Endothelial cell of umbilical vein (primary cell): ENCODE results near the gene CTPS1. TPM values are rescaled to one million over a fixed set of nuclear protein-coding genes. Genes with fewer than 3 reads are reported as not detected.

Experiments used
- BruUV-seq: library from RNA; stranded (reverse); fragments of 400-500 nt; replicated peaks from 2 replicates; lab custom pipeline; 2021; lab: Mats Ljungman, UMichigan
- CTCF ChIA-PET: fragments of 300-600, 350-600 bp; sonication (Branson Sonifier 250); formaldehyde crosslinking; loops from one replicate; lab custom pipeline; 2021; ENCODE audit warnings: antibody characterized with exemption, inconsistent platforms; lab: Charles Lee
- POLR2A ChIA-PET: fragments of 300-600, 350-600 bp; sonication (Branson Sonifier 250); formaldehyde crosslinking; loops from one replicate; lab custom pipeline; 2021; ENCODE audit warnings: antibody characterized with exemption, inconsistent platforms; lab: Charles Lee
- DNase-seq: peaks from one replicate; pipeline ENCODE4 v3.0.0-alpha.2; 2011; ENCODE audit warnings: low read depth, low spot score
- FAIRE-seq: peaks from 2 replicates; lab custom pipeline; 2011; peaks lifted over from hg19 to GRCh38; lab: Jason Lieb, UNC
- H2AFZ ChIP-seq: 2 replicates; pipeline ENCODE4 v1.6.0; 2012; ENCODE audit warnings: low read depth, low read length, control low read depth, inconsistent platforms
- H3K27ac ChIP-seq: 2 replicates; pipeline ENCODE4 v1.5.1; 2011; ENCODE audit warnings: low read depth, mild to moderate bottlenecking, control low read depth, low read length, moderate library complexity; ENCODE audit not compliant: insufficient read depth
- H3K27me3 ChIP-seq, 2 experiments: 2 replicates each; pipeline versions ENCODE4 v1.6.0 to v1.6.1; 2011; ENCODE audit warnings: low read length in 2 of 2, mixed read lengths in 1 of 2; ENCODE audit not compliant: control insufficient read depth in 2 of 2, insufficient read depth in 2 of 2
- H3K36me3 ChIP-seq, 2 experiments: 2 replicates in 1 of 2; 3 replicates in 1 of 2; pipeline ENCODE4 v1.5.1; 2011; ENCODE audit warnings: low read length in 2 of 2, mild to moderate bottlenecking in 1 of 2, moderate library complexity in 1 of 2; ENCODE audit not compliant: control insufficient read depth in 2 of 2, insufficient read depth in 2 of 2; ENCODE audit errors: extremely low read depth in 1 of 2
- H3K4me1 ChIP-seq: 3 replicates; pipeline ENCODE4 v1.5.1; 2011; ENCODE audit warnings: mild to moderate bottlenecking, low read length; ENCODE audit not compliant: control insufficient read depth, insufficient read depth; ENCODE audit errors: extremely low read depth
- H3K4me2 ChIP-seq: 2 replicates; pipeline ENCODE4 v1.6.1; 2011; ENCODE audit warnings: low read length, control low read depth, mixed read lengths; ENCODE audit not compliant: insufficient read depth
- H3K4me3 ChIP-seq, 3 experiments: fragments of 200-600 bp in 1 of 3; sonication (generic), shearing (Covaris generic) in 1 of 3; replicated peaks in 1 of 3; 2 replicates each; pipeline ENCODE4 v1.5.1; 2011 to 2016; ENCODE audit warnings: control low read depth in 3 of 3, low read length in 3 of 3, mild to moderate bottlenecking in 2 of 3, inconsistent platforms in 1 of 3, low read depth in 1 of 3, moderate library complexity in 1 of 3; ENCODE audit not compliant: insufficient read depth in 1 of 3
- H3K79me2 ChIP-seq: 2 replicates; pipeline ENCODE4 v1.6.0; 2012; ENCODE audit warnings: low read length, inconsistent platforms; ENCODE audit not compliant: control insufficient read depth, insufficient read depth
- H3K9ac ChIP-seq: replicated peaks from 2 replicates; pipeline ENCODE3; 2011; ENCODE audit warnings: low read length, control low read depth; ENCODE audit not compliant: insufficient read depth; ENCODE audit errors: extremely low read depth
- H3K9me1 ChIP-seq: replicated peaks from 3 replicates; pipeline ENCODE4 v1.6.0; 2011; ENCODE audit warnings: mild to moderate bottlenecking, low read length; ENCODE audit not compliant: control insufficient read depth, insufficient read depth; ENCODE audit errors: extremely low read depth
- H3K9me3 ChIP-seq: replicated peaks from 2 replicates; pipeline ENCODE4 v1.5.1; 2012; ENCODE audit warnings: low read length, inconsistent platforms; ENCODE audit not compliant: control insufficient read depth, insufficient read depth
- H4K20me1 ChIP-seq: replicated peaks from 2 replicates; pipeline ENCODE3; 2011; ENCODE audit warnings: mild to moderate bottlenecking, low read length; ENCODE audit not compliant: control insufficient read depth, insufficient read depth; ENCODE audit errors: extremely low read depth
- CTCF ChIP-seq, 2 donors: IDR thresholded peaks; 1 replicate in 1 of 2; 2 replicates in 1 of 2; pipeline ENCODE4 v1.5.1; 2011; ENCODE audit warnings: low read length in 2 of 2, mild to moderate bottlenecking in 2 of 2, moderate library complexity in 2 of 2, control low read depth in 1 of 2, inconsistent platforms in 1 of 2, low read depth in 1 of 2; ENCODE audit not compliant: insufficient read depth in 1 of 2; ENCODE audit errors: extremely low read depth in 1 of 2
- EZH2 ChIP-seq: IDR thresholded peaks from 2 replicates; pipeline ENCODE4 v1.6.1; 2012; ENCODE audit warnings: borderline replicate concordance, low read depth, mild to moderate bottlenecking, moderate library complexity, low read length, inconsistent platforms; ENCODE audit not compliant: severe bottlenecking
- FOS ChIP-seq: IDR thresholded peaks from 2 replicates; pipeline ENCODE4 v1.6.1; 2011; ENCODE audit warnings: mild to moderate bottlenecking, low read length, moderate library complexity, borderline replicate concordance; ENCODE audit not compliant: insufficient read depth
- JUN ChIP-seq: IDR thresholded peaks from 2 replicates; pipeline ENCODE4 v1.6.1; 2011; ENCODE audit warnings: borderline replicate concordance, low read depth; ENCODE audit not compliant: insufficient read length, insufficient read depth
- MYC ChIP-seq: IDR thresholded peaks from one replicate; pipeline ENCODE4 v1.6.1; 2011; ENCODE audit warnings: mild to moderate bottlenecking, low read depth, low read length
- POLR2A ChIP-seq: IDR thresholded peaks from 2 replicates; pipeline ENCODE4 v1.6.1; 2012; ENCODE audit warnings: low read depth, mild to moderate bottlenecking, control low read depth, low read length
- POLR2AphosphoS5 ChIP-seq: IDR thresholded peaks from 2 replicates; pipeline ENCODE4 v1.6.1; 2012; ENCODE audit warnings: low read depth, mild to moderate bottlenecking, control low read depth, low read length, moderate library complexity; ENCODE audit not compliant: insufficient read depth
- dilution Hi-C: fragments of 300-500 bp; cut with MboI; formaldehyde crosslinking; loops from one replicate; pipeline ENCODE4 v1.15.0; 2019; ENCODE audit warnings: low sequenced_read_pairs; ENCODE audit not compliant: extremely low pct_ligation_motif_present
- intact Hi-C: fragments of 100-400 bp; cut with micrococcal nuclease; formaldehyde crosslinking; loops from one replicate; pipeline ENCODE4 v1.10.0; 2022
- polyA plus RNA-seq, 4 experiments: library from polyadenylated mRNA; depleted of rRNA in 3 of 4; stranded (reverse) in 3 of 4; unstranded in 1 of 4; fragments of >200 nt; gene quantifications; 2 replicates each; pipeline versions ENCODE4 v1.2.1 to v1.2.3, GENCODE V29; 2011 to 2012; ENCODE audit warnings: missing spikeins in 1 of 4
- total RNA-seq: library from RNA; stranded (reverse); gene quantifications from 2 replicates; pipeline ENCODE4 v1.2.3, GENCODE V29; 2021
- TF ChIP-seq, protein P1 (sequence below): IDR thresholded peaks from 2 replicates; pipeline ENCODE4 v1.6.1; 2011; ENCODE audit not compliant: insufficient read depth, insufficient read length

Gene CTPS1
- total and polyA plus RNA-seq, 2 donors (not counting 3 experiments of a cell fraction or from before 2014, with no cell fraction given) = 24.9 to 65.8 TPM

- Histone ChIP-seq H3K4me1 (peaks cover 19% of the 10 kb centered on the region), H3K27ac (no peak overlapping the region), H3K27me3 (no peaks in the 10 kb centered on the region), H2AFZ (no peak overlapping the region), H3K4me2 (no peak overlapping the region), H3K36me3 (peaks cover 17 to 29% of the 10 kb centered on the region in 2 experiments), H3K4me3 (no peak overlapping the region), H3K9me1 (no peaks in the 10 kb centered on the region), H4K20me1 (no peaks in the 10 kb centered on the region), H3K79me2 (no peaks in the 10 kb centered on the region), H3K9ac (no peak overlapping the region), H3K9me3 (no peaks in the 10 kb centered on the region)
- FAIRE-seq = no peak
- intact Hi-C loops = no loop called here
- CTCF ChIA-PET = interaction anchor here (2.1 kb wide), 1 partner anchor 11 kb away, joined by 4 read pairs; no protein-coding TSS in a partner anchor
- TF ChIP-seq POLR2AphosphoS5 = no peak
- TF ChIP-seq EZH2 = no peak
- no peak for TF ChIP-seq JUN
- TF ChIP-seq, protein P1, sequence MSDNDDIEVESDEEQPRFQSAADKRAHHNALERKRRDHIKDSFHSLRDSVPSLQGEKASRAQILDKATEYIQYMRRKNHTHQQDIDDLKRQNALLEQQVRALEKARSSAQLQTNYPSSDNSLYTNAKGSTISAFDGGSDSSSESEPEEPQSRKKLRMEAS = no peak
- no peak for TF ChIP-seq CTCF (IDR thresholded peaks at IDR 0.05; ENCODE audit: extremely low read depth in 1 of 2, insufficient read depth in 1 of 2, low read depth in 1 of 2, low read length in 2 of 2)
- no peak for TF ChIP-seq POLR2A
- TF ChIP-seq FOS = no peak
- no peak for TF ChIP-seq MYC
- POLR2A ChIA-PET = no interaction called here
- dilution Hi-C loops = no loop called here
- DNase-seq = no peak
- no TSS peak for BruUV-seq
Observed at GRCh38 chr1:41009466-41009865, 30.0 kb downstream of the CTPS1 start.
